ENCODE data around the gene KCNG4.
"Not testable (repeated sequence)": the region's sequence is repeated elsewhere in the genome, so short reads cannot be mapped to it uniquely, and the experiment has no call there.

KCNG4 gene

DNA sequence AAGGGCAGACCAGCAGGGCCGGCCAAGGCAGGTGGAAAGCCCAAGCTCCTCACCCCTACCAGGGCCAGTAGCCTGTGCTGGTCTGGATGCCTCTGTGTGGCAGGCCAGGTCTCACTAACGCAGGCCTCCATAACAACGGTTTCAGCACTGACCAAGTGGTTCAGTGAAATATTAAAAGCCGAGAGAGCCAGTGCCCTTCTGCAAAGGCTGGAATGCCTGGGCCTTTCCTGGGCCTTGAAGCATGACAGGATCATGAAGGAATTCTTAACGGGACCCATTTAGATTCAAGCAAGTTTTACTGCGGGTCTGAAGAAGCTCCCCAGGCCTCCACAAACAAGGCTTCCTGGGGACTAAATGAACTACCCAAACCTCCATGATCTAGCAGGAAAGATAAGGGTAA, 32.6 kb downstream of the KCNG4 start:
- no peak for DNase-seq (ENCODE audit: low read depth in 2 of 2)

DNA sequence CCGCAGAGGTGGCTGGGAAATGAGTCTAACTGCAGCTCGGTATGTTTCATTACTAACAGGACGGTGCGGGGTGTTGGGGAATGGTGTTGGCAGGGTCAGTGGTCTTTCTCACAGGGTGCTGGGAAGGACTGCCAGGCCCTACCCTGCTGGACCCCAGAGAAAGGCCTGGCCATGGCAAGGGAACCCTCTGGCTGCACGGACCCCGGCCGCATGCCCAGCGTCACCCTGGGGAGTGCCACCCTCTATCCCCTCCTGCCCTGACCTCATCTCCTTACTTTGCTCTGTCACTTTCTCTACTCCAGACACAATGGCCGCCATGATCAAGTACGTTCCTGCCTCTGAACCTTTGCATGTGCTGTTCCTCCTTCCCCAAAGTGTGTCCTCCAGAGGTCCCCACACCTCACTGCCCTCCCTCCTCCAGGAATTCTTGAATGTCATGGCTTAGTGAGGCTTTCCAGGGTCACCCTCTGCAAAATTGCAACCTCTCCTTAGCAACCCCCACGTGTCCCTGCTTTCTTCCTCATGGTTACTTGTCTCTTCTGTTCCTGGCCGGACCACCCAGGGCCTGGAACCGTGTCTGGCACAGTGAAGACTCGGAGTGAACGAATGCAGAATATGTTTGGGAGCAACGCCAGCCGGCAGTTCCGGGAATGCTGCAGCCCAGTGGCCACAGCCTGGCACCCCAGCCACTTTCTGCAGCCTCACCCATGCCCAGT, 33.7 kb downstream of the KCNG4 start:
- no peak for DNase-seq (ENCODE audit: low read depth in 2 of 2)

DNA sequence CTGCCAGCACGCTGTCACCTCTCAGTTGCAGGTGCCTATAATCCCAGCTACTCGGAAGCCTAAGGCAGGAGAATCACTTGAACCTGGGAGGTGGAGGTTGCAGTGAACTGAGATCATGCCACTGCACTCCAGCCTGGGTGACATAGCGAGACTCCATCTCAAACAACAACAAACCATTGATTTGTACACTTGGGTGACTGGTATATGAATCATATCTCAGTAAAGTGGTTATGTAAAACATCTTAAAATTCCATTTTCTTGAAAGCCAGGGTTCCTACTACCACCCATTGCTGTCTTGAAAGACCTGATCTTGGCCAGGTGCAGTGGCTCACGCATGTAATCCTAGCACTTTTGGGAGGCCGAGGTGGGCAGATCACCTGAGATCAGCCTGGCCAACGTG, 34.7 kb downstream of the KCNG4 start:
- not testable (repeated sequence) for DNase-seq (ENCODE audit: low read depth in 2 of 2)

DNA sequence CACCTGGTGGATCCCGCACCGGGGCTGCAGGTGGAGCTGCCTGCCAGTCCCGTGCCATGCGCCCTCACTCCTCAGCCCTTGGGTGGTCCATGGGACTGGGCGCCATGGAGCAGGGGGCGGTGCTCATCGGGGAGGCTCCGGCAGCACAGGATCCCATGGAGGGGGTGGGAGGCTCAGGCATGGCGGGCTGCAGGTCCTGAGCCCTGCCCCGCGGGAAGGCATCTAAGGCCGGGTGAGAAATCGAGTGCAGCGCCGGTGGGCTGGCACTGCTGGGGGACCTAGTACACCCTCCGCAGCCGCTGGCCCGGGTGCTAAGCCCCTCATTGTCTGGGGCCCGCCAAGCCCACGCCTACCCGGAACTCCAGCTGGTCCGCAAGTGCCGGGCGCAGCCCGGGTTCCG, 35.3 kb downstream of the KCNG4 start:
- DNase-seq (ENCODE audit: low read depth in 2 of 2): not testable (repeated sequence)

DNA sequence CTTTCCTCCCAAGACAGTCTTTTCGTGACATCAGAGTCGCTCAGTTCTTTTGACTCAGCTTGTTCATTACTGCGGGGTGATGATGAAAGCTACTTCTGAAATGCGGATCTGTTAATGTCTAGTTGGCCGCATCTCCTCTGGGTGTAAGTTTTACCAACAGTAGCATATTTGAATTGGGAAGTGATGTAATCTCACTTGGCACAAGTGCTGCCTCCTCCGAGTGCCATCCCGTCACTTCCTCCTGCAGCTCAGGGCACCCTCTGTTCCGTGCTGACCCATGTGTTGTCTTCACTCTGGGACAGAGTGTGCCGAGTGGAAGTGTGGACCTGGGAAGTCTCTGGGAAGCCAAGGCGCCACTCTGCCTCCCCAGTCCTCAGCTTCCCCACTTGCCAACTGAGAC, 40.0 kb downstream of the KCNG4 start:
- DNase-seq (ENCODE audit: low read depth in 2 of 2): no peak

- DNase-seq (ENCODE audit: low read depth in 2 of 2): no peak
Observed at GRCh38 chr16:84199097-84199496, 40.7 kb downstream of the KCNG4 start.

- no peak for DNase-seq (ENCODE audit: low read depth in 2 of 2)
Observed at GRCh38 chr16:84198401-84198800, 41.4 kb downstream of the KCNG4 start.

- DNase-seq (ENCODE audit: low read depth in 2 of 2): no peak
Observed at GRCh38 chr16:84197466-84198128, 42.2 kb downstream of the KCNG4 start.

GRCh38 chr16:84196727-84197394, 43.0 kb downstream of the KCNG4 start:
- no peak for DNase-seq (ENCODE audit: low read depth in 2 of 2)

- no peak for DNase-seq (ENCODE audit: low read depth in 2 of 2)
Observed at GRCh38 chr16:84196101-84196500, 43.7 kb downstream of the KCNG4 start.

DNA sequence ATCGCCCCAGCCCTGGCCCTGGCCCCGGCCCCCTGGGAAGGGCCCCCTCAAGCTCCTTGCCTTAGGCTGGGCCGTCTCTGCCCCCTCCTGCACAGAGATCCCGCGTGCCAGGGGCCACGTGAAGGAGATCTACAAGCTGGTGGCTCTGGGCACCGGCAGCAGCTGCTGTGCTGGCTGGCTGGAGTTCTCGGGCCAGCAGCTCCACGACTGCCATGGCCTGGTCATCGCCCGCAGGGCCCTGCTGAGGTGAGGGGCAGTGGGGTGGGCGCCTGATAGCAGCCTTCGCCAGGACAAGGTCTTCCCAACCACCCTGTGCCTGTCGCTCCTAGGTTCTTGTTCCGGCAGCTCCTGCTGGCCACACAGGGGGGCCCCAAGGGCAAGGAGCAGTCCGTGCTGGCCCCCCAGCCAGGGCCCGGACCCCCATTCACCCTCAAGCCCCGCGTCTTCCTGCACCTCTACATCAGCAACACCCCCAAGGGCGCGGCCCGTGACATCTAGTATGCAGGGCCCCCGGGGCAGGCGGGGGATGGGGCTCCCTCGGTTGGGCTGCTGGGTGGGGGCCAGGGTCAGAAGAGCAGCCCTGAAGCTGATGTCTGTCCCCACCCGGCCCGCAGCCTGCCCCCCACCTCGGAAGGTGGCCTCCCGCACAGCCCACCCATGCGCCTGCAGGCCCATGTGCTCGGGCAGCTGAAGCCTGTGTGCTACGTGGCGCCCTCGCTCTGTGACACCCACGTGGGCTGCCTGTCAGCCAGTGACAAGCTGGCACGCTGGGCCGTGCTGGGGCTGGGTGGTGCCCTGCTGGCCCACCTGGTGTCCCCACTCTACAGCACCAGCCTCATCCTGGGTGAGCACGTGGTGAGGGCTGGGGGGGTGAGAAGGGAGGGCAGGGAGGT, 44.4 kb downstream of the KCNG4 start:
- DNase-seq (ENCODE audit: low read depth in 2 of 2): no peak

- no peak for DNase-seq (ENCODE audit: low read depth in 2 of 2)
Observed at GRCh38 chr16:84194470-84195200, 45.2 kb downstream of the KCNG4 start.

DNA sequence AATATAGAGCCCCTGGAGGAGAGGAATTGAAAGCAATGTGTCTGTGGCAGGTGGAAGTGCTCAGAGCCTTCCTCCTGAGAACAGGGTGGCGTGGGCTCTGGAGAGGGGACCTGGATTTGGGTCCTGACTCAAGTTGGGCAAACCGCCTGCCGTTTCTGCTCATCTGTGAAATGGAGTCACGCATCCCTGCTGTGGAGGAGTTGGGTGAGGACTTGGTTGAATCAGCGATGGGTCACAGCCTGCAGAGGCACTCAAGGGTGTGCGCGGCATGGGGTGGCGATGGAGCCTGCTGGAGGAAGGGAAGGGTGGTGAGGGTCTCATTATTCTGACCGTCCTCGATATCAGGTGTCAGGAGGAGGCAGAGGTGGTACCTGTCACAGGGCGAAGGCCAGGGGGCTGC, 45.8 kb downstream of the KCNG4 start:
- DNase-seq (ENCODE audit: low read depth in 2 of 2): no peak

- DNase-seq (ENCODE audit: low read depth in 2 of 2): no peak
Observed at GRCh38 chr16:84193480-84193879, 46.3 kb downstream of the KCNG4 start.

DNA sequence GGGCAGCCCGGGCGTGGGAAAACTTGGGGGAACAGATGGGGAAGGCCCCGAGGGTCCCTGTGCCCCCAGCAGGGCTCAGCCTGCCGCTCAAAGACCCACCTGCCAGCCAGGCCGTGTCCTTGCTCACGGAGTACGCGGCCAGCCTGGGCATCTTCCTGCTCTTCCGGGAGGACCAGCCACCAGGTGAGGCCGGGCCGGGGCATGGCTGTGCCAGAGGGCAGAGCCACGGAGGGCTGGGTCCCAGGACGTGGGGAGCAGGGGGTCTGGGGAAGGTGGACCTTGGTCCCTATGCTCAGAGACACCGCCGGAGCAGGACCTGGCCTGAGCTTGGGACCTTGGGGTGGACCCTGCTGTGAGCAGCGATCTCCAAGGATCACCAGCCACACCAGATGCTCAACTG, 48.3 kb downstream of the KCNG4 start:
- DNase-seq (ENCODE audit: low read depth in 2 of 2): no peak

- no peak for DNase-seq (ENCODE audit: low read depth in 2 of 2)
Observed at GRCh38 chr16:84190731-84191388, 49.0 kb downstream of the KCNG4 start, which contains the start of gene ADAD2. Gene ADAD2, plus strand, starts transcription at chr16:84191157. Its CDS starts 74 bp downstream, at chr16:84191231.

GRCh38 chr16:84186685-84187437, 53.0 kb downstream of the KCNG4 start, which contains the start of gene TAF1C:
Gene TAF1C, minus strand, starts transcription at chr16:84187057. Its CDS starts 2,069 bp downstream, at chr16:84184988.
- peak; percentile 82 to 90 for DNase-seq (ENCODE audit: low read depth in 2 of 2)

GRCh38 chr16:84184775-84185174, 55.0 kb downstream of the KCNG4 start:
- no peak for DNase-seq (ENCODE audit: low read depth in 2 of 2)

- no peak for DNase-seq (ENCODE audit: low read depth in 2 of 2)
Observed at GRCh38 chr16:84183911-84184591, 55.8 kb downstream of the KCNG4 start.

Data from stimulated activated CD4-positive, alpha-beta T cell treated with anti-CD3 and anti-CD28 coated beads, Interleukin-15, amount 100 ng/mL, for 48 hours (primary cell).